HG02798 (cell line): ENCODE data around the gene HINFP.
"Not testable (repeated sequence)": the region's sequence is repeated elsewhere in the genome, so short reads cannot be mapped to it uniquely, and the experiment has no call there.

Source experiments
- ATAC-seq: cut with Tn5 transposase; IDR thresholded peaks from one replicate; pipeline ENCODE4 v1.9.1; 2021; ENCODE audit warnings: mild to moderate bottlenecking; ENCODE audit not compliant: unreplicated experiment, poor library complexity

Gene HINFP

GRCh38 chr11:119180729-119181676 is 59.6 kb downstream of the HINFP start:
- ATAC-seq, result no peak

- ATAC-seq, result no peak
These were observed 60.5 kb downstream of the HINFP start for GRCh38 chr11:119181677-119182412.

- ATAC-seq, result not testable (repeated sequence)
These were observed 63.0 kb downstream of the HINFP start for GRCh38 chr11:119184399-119184798.
